ENCODE results near the gene ZNF511.
A peak's percentile ranks its signal among the peaks of the same experiment; 100 is the strongest.

ZNF511 gene

DNA sequence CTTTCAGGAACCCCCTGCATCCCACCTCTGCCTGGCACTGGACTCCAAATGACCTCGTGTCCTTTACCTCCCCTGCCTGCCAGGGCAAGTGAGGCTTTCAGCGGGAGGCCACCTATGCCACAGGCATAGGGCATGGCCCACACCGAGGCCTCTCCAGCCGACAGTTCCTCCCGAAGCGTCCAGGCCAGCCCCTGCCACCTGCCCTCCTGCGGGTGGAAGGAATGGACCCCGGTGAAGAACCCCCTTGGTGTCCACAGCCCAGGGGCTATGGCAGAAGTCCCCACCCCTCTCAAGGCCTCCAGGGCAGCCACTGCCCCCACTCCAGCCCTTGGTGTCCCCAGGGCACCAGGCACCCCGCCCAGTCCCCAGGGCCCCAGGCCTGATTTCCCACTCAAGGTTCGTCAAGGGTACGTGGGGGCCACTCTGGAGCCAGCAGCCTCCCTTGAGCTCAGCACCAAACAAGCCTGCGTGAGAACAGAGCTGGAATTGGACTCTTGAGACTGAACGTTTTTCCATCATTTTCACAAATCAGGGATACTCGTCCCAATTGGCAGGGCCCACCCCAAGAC, 46.0 kb downstream of the ZNF511 start:
- TF ChIP-seq, protein P1, sequence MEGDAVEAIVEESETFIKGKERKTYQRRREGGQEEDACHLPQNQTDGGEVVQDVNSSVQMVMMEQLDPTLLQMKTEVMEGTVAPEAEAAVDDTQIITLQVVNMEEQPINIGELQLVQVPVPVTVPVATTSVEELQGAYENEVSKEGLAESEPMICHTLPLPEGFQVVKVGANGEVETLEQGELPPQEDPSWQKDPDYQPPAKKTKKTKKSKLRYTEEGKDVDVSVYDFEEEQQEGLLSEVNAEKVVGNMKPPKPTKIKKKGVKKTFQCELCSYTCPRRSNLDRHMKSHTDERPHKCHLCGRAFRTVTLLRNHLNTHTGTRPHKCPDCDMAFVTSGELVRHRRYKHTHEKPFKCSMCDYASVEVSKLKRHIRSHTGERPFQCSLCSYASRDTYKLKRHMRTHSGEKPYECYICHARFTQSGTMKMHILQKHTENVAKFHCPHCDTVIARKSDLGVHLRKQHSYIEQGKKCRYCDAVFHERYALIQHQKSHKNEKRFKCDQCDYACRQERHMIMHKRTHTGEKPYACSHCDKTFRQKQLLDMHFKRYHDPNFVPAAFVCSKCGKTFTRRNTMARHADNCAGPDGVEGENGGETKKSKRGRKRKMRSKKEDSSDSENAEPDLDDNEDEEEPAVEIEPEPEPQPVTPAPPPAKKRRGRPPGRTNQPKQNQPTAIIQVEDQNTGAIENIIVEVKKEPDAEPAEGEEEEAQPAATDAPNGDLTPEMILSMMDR (IDR thresholded peaks at IDR 0.05; ENCODE audit: low read depth, low read length), result no peak
- H3K4me3 ChIP-seq (replicated peaks in 1 of 2; ENCODE audit: low read depth in 2 of 2, low read length in 2 of 2), result no peak overlapping the region
- DNase-seq (ENCODE audit: low read depth in 2 of 2), result no peak

DNA sequence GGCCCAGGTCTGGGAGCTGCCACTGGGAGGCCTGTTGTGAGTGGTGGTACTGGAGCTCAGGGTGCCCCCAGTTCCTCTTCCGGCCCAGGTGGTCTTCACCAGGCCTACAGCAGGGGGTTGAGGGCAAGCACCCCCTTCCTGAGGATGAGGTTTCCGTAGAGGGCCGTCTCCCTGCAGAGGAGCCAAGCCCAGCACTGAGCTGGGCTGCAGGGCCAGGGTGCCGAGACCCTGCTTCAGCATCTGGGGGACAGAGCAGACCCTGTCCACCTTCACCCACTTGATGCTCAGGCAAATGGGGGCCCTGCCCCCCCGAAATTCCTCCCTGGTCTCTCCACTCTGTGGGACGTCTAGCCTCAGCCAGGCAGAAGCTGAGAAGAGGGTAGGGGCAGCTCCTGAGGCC, 46.6 kb downstream of the ZNF511 start:
- TF ChIP-seq, protein P1 (IDR thresholded peaks at IDR 0.05; ENCODE audit: low read depth, low read length), result no peak
- H3K4me3 ChIP-seq (replicated peaks in 1 of 2; ENCODE audit: low read depth in 2 of 2, low read length in 2 of 2), result no peak overlapping the region
- no peak for DNase-seq (ENCODE audit: low read depth in 2 of 2)

GRCh38 chr10:133355991-133356390, 47.3 kb downstream of the ZNF511 start:
- no peak for DNase-seq (ENCODE audit: low read depth in 2 of 2)
- no peak overlapping the region for H3K4me3 ChIP-seq (replicated peaks in 1 of 2; ENCODE audit: low read depth in 2 of 2, low read length in 2 of 2)
- TF ChIP-seq, protein P1 (IDR thresholded peaks at IDR 0.05; ENCODE audit: low read depth, low read length), result no peak

GRCh38 chr10:133356549-133357284, 48.0 kb downstream of the ZNF511 start:
- DNase-seq (ENCODE audit: low read depth in 2 of 2), result no peak
- TF ChIP-seq, protein P1 (IDR thresholded peaks at IDR 0.05; ENCODE audit: low read depth, low read length), result no peak
- peak overlapping the region; percentile 50 to 53 for H3K4me3 ChIP-seq (replicated peaks in 1 of 2; ENCODE audit: low read depth in 2 of 2, low read length in 2 of 2)

- DNase-seq (ENCODE audit: low read depth in 2 of 2), result peak in 1 of 2 donors; percentile 64
- peak within 1 kb of the TSS; percentile 50 to 53 for H3K4me3 ChIP-seq (replicated peaks in 1 of 2; ENCODE audit: low read depth in 2 of 2, low read length in 2 of 2)
- TF ChIP-seq, protein P1 (IDR thresholded peaks at IDR 0.05; ENCODE audit: low read depth, low read length), result no peak
Measured at GRCh38 chr10:133357285-133358161, 48.8 kb downstream of the ZNF511 start, which contains the start of gene FUOM. Gene FUOM (minus strand): TSS chr10:133358019. CDS start chr10:133358007, 12 bp downstream.

DNA sequence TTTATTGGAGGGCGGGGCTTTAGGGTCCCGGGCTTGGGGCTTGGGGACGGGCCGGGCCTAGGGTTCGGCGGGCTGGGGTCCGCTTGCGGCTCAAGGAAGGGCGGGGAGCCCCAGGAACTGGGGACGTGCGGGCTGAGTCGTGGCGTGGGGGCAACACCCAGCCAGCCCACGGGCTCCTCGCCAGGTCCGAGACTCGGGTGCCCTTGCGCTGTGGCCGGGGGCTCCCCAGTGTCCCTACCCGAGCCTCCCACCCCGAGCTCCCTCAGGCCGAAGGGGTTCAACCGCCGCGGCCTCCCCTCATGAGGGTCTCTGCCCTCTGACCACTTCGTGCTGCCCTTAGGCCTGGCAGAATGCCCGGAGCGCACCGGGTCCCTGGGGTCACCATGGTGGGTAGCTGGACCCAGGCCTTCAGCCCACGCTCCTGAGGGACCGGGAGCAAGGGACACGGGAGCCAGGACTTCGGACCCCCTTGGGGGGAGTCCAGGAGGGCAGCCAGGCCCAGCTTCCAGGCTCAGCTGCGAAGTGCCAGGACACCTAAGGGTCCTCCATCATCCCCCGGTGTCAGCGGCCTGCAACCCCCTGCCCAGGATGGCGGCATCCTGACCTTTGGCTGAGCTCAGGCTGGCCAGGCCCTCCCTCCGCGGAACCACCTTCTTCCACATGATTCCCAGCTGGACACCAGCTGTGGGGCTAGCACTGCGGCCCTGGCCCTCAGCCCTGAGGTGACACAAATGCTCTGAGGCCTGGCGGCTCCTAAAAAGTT, 49.6 kb downstream of the ZNF511 start:
- no peak overlapping the region for H3K4me3 ChIP-seq (replicated peaks in 1 of 2; ENCODE audit: low read depth in 2 of 2, low read length in 2 of 2)
- DNase-seq (ENCODE audit: low read depth in 2 of 2), result no peak
- TF ChIP-seq, protein P1 (IDR thresholded peaks at IDR 0.05; ENCODE audit: low read depth, low read length), result no peak

Measured in cardiac fibroblast (primary cell).